SU-DHL-6 (cell line): ENCODE data around the gene DNASE2B.

Experiments used
- EZH2phosphoT487 ChIP-seq: fragments of 200-600 bp; sonication (generic), shearing (Covaris generic); conservative IDR thresholded peaks from 2 replicates; pipeline ENCODE4 v1.6.1; 2018; ENCODE audit warnings: mild to moderate bottlenecking, antibody characterized with exemption, low read length, moderate library complexity, mixed read lengths
- TF ChIP-seq, protein P1 (sequence below): fragments of 200-600 bp; sonication (generic); IDR thresholded peaks from one replicate; pipeline ENCODE4 v1.5.1; 2017; ENCODE audit warnings: antibody characterized with exemption, mild to moderate bottlenecking, low read length, moderate library complexity; ENCODE audit not compliant: insufficient read depth, poor library complexity, severe bottlenecking

GRCh38 chr1:84353695-84354094, 44.6 kb upstream of the DNASE2B start:
- TF ChIP-seq, protein P1, sequence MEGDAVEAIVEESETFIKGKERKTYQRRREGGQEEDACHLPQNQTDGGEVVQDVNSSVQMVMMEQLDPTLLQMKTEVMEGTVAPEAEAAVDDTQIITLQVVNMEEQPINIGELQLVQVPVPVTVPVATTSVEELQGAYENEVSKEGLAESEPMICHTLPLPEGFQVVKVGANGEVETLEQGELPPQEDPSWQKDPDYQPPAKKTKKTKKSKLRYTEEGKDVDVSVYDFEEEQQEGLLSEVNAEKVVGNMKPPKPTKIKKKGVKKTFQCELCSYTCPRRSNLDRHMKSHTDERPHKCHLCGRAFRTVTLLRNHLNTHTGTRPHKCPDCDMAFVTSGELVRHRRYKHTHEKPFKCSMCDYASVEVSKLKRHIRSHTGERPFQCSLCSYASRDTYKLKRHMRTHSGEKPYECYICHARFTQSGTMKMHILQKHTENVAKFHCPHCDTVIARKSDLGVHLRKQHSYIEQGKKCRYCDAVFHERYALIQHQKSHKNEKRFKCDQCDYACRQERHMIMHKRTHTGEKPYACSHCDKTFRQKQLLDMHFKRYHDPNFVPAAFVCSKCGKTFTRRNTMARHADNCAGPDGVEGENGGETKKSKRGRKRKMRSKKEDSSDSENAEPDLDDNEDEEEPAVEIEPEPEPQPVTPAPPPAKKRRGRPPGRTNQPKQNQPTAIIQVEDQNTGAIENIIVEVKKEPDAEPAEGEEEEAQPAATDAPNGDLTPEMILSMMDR, result no peak
- no peak for TF ChIP-seq EZH2phosphoT487
